Measurements from ENCODE around the gene BDH1.

DNA sequence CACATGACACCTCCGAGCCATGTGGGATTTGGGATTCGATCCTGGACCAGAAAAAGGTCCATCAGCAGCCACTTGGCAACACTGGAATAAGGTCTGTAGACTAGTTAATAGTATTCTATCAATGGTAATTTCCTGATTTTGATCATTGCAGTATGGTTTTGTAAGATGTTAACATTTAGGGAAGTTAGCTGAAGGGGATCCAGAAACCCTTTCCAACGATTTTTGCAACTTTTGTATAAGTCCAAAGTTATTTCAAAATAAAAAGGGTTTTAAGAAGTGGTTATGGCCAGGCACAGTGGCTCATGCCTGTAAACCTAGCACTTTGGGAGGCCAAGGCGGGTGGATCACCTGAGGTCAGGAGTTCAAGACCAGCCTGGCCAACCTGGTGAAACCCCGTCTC is 10.2 kb downstream of the BDH1 start:
- TF ChIP-seq POLR2AphosphoS5 (IDR thresholded peaks at IDR 0.05) (no peak), CTCF (IDR thresholded peaks at IDR 0.05) (no peak), POLR2A (IDR thresholded peaks at IDR 0.05) (no peak)

Measured in upper lobe of left lung (tissue), 4 donors.